H1 (cell line): ENCODE results near the gene JAKMIP1. TPM values are rescaled to one million over a fixed set of nuclear protein-coding genes. Genes with fewer than 3 reads are reported as not detected.

Experiments
- CHD1 ChIP-seq: IDR thresholded peaks from 2 replicates; pipeline ENCODE4 v1.6.1; 2012; ENCODE audit warnings: low read depth, low read length, improper control_type of control experiment
- CTBP2 ChIP-seq: IDR thresholded peaks from 2 replicates; pipeline ENCODE4 v1.7.0; 2011; ENCODE audit warnings: borderline replicate concordance, mild to moderate bottlenecking, moderate library complexity, mixed read lengths, low read length; ENCODE audit not compliant: insufficient read depth, insufficient read length
- HDAC2 ChIP-seq, 2 experiments: fragments of 300-600 bp in 1 of 2; sonication (generic) in 1 of 2; IDR thresholded peaks; 2 replicates each; pipeline ENCODE4 v1.6.1; 2011 to 2012; ENCODE audit warnings: low read depth in 2 of 2, low read length in 2 of 2, mild to moderate bottlenecking in 2 of 2, moderate library complexity in 2 of 2, borderline replicate concordance in 1 of 2, inconsistent platforms in 1 of 2
- SP1 ChIP-seq: IDR thresholded peaks from 2 replicates; pipeline ENCODE4 v1.6.1; 2011; ENCODE audit warnings: low read depth, low read length
- SP2 ChIP-seq: IDR thresholded peaks from 2 replicates; pipeline ENCODE4 v1.6.1; 2012; ENCODE audit warnings: mild to moderate bottlenecking, low read length, inconsistent platforms
- polyA plus RNA-seq, 7 experiments: library from polyadenylated mRNA; depleted of rRNA in 3 of 7; stranded (reverse) in 5 of 7; unstranded in 2 of 7; fragments of >200 nt in 5 of 7; fragments of 200-250 nt in 2 of 7; gene quantifications; 1 replicate in 5 of 7; 2 replicates in 1 of 7; 4 replicates in 1 of 7; pipeline versions ENCODE4 v1.2.1 to v1.2.3, GENCODE V29; 2011 to 2013; ENCODE audit warnings: missing spikeins in 2 of 7, mixed read lengths in 2 of 7
- total RNA-seq: library from RNA; stranded (reverse); fragmentation: NEBNext Ultra II Directional; extraction: Animal tissue kit (Norgen Biotek cat#: 25700); gene quantifications from 2 replicates; pipeline ENCODE4 v1.2.1, GENCODE V29; 2021
- TF ChIP-seq, protein P1 (sequence below): IDR thresholded peaks from 2 replicates; pipeline ENCODE4 v1.6.1; 2012; ENCODE audit warnings: inconsistent platforms

JAKMIP1 gene
- total and polyA plus RNA-seq, 2 of the 8 experiments (the other 6 are each of a cell fraction or from before 2014, with no cell fraction given): 2.5 to 4.4 TPM

DNA sequence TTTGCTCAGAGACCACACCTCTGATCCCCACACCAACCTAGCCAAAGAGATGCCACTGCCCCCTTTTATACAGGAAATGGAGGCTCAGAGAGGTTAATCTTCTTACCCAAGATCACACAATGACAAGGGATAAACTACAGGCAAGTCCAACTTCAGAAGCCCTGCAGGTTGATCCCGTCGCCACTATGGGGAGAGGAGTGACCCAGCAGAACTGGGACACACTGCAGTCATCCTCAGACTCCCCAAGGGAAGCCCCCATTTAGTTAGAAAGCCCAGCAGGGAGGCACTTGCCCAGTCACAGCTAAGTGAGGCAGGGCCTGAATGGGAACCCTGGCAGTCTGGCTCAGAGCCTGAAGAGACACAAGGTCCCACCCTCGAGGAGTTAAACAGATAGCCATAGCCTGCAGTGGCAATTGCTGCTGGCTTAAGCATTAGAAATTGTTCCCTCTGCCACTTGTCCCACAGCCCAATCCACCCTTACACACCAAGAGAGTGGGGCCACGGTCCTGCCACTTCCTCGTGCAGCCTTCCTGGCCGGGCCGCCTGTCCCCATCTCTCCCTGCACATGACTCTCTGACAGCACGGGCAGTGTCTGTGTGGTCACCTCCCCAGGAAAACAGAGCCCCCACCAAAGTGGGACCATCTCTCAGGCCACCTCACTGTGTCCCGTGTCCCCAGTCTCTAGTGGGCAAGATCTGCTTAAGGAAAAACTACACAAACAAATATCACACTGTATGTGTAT, 2.7 kb downstream of the JAKMIP1 start (continued):
- no peak for TF ChIP-seq SP1
- no peak for TF ChIP-seq SP2
- TF ChIP-seq, protein P1, sequence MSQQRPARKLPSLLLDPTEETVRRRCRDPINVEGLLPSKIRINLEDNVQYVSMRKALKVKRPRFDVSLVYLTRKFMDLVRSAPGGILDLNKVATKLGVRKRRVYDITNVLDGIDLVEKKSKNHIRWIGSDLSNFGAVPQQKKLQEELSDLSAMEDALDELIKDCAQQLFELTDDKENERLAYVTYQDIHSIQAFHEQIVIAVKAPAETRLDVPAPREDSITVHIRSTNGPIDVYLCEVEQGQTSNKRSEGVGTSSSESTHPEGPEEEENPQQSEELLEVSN: no peak
- no peak for TF ChIP-seq CTBP2
- no peak for TF ChIP-seq HDAC2 (IDR thresholded peaks at IDR 0.05; ENCODE audit: borderline replicate concordance in 1 of 2, low read depth in 2 of 2, low read length in 2 of 2)
- no peak for TF ChIP-seq CHD1
